Stimulated activated naive CD8-positive, alpha-beta T cell treated with anti-CD3 and anti-CD28 coated beads, Interleukin-15, Interleukin-2, amounts not matched to agents 100 ng/mL and 50 ng/mL, for 24 hours (primary cell): ENCODE measurements around the gene CFAP47.

Experiments
- H3K27ac Mint-ChIP-seq: one replicate; pipeline ENCODE4 v1.8.0; 2021; ENCODE audit warnings: mild to moderate bottlenecking, mixed read lengths
- H3K27me3 Mint-ChIP-seq: one replicate; pipeline ENCODE4 v1.8.0; 2021; ENCODE audit warnings: mixed read lengths
- H3K36me3 Mint-ChIP-seq: one replicate; pipeline ENCODE4 v1.8.0; 2021; ENCODE audit warnings: low read depth, mixed read lengths
- H3K4me1 Mint-ChIP-seq: one replicate; pipeline ENCODE4 v1.8.0; 2021; ENCODE audit warnings: low read depth, mixed read lengths
- H3K4me3 Mint-ChIP-seq: one replicate; pipeline ENCODE4 v1.8.0; 2021; ENCODE audit warnings: mild to moderate bottlenecking, mixed read lengths
- H3K9me3 Mint-ChIP-seq: one replicate; pipeline ENCODE4 v1.8.0; 2021; ENCODE audit warnings: mixed read lengths

The CFAP47 gene

GRCh38 chrX:36364262-36364661 is 444.7 kb downstream of the CFAP47 start:
- H3K9me3 Mint-ChIP-seq: peaks cover 4% of the 10 kb centered on the region
- no peaks in the 10 kb centered on the region for H3K27me3 Mint-ChIP-seq
- no peaks in the 10 kb centered on the region for H3K36me3 Mint-ChIP-seq
- H3K4me1 Mint-ChIP-seq: no peaks in the 10 kb centered on the region
- no peak overlapping the region for H3K4me3 Mint-ChIP-seq
- no peak overlapping the region for H3K27ac Mint-ChIP-seq

GRCh38 chrX:36383495-36383894 is 464.0 kb downstream of the CFAP47 start:
- no peaks in the 10 kb centered on the region for H3K9me3 Mint-ChIP-seq
- H3K27ac Mint-ChIP-seq: no peak overlapping the region
- H3K27me3 Mint-ChIP-seq: no peaks in the 10 kb centered on the region
- H3K36me3 Mint-ChIP-seq: no peaks in the 10 kb centered on the region
- no peaks in the 10 kb centered on the region for H3K4me1 Mint-ChIP-seq
- H3K4me3 Mint-ChIP-seq: no peak overlapping the region

- Mint-ChIP-seq H3K27ac (no peak overlapping the region), H3K9me3 (no peaks in the 10 kb centered on the region), H3K27me3 (no peaks in the 10 kb centered on the region), H3K36me3 (no peaks in the 10 kb centered on the region), H3K4me3 (no peak overlapping the region), H3K4me1 (no peaks in the 10 kb centered on the region)
Measured at GRCh38 chrX:36388901-36389300, 469.4 kb downstream of the CFAP47 start.

- H3K27ac Mint-ChIP-seq: no peak overlapping the region
- H3K4me1 Mint-ChIP-seq: no peaks in the 10 kb centered on the region
- no peaks in the 10 kb centered on the region for H3K27me3 Mint-ChIP-seq
Measured at GRCh38 chrX:36401774-36402173, 482.2 kb downstream of the CFAP47 start.

GRCh38 chrX:36407836-36408235 is 488.3 kb downstream of the CFAP47 start:
- Mint-ChIP-seq H3K9me3 (no peaks in the 10 kb centered on the region), H3K36me3 (no peaks in the 10 kb centered on the region), H3K27ac (no peak overlapping the region), H3K4me3 (no peak overlapping the region), H3K27me3 (no peaks in the 10 kb centered on the region), H3K4me1 (no peaks in the 10 kb centered on the region)

More at GRCh38 chrX:36401774-36402173, 482.2 kb downstream of the CFAP47 start:
- Mint-ChIP-seq H3K9me3 (no peaks in the 10 kb centered on the region), H3K36me3 (no peaks in the 10 kb centered on the region), H3K4me3 (no peak overlapping the region)

GRCh38 chrX:36414056-36414455 is 494.5 kb downstream of the CFAP47 start:
- H3K36me3 Mint-ChIP-seq: no peaks in the 10 kb centered on the region
- no peaks in the 10 kb centered on the region for H3K9me3 Mint-ChIP-seq
- H3K27ac Mint-ChIP-seq: no peak overlapping the region
- H3K27me3 Mint-ChIP-seq: no peaks in the 10 kb centered on the region
- no peak overlapping the region for H3K4me3 Mint-ChIP-seq
- no peaks in the 10 kb centered on the region for H3K4me1 Mint-ChIP-seq

- Mint-ChIP-seq H3K9me3 (no peaks in the 10 kb centered on the region), H3K4me1 (no peaks in the 10 kb centered on the region)
Measured at GRCh38 chrX:36422368-36422767, 502.8 kb downstream of the CFAP47 start.

GRCh38 chrX:36431819-36432218 is 512.3 kb downstream of the CFAP47 start:
- H3K4me3 Mint-ChIP-seq: no peak overlapping the region
- no peaks in the 10 kb centered on the region for H3K9me3 Mint-ChIP-seq
- no peaks in the 10 kb centered on the region for H3K4me1 Mint-ChIP-seq
- H3K36me3 Mint-ChIP-seq: no peaks in the 10 kb centered on the region
- H3K27me3 Mint-ChIP-seq: no peaks in the 10 kb centered on the region
- no peak overlapping the region for H3K27ac Mint-ChIP-seq

More at GRCh38 chrX:36422368-36422767, 502.8 kb downstream of the CFAP47 start:
- no peaks in the 10 kb centered on the region for H3K36me3 Mint-ChIP-seq
- no peaks in the 10 kb centered on the region for H3K27me3 Mint-ChIP-seq
- no peak overlapping the region for H3K27ac Mint-ChIP-seq
- no peak overlapping the region for H3K4me3 Mint-ChIP-seq

GRCh38 chrX:36434522-36434921 is 515.0 kb downstream of the CFAP47 start:
- Mint-ChIP-seq H3K27ac (no peak overlapping the region), H3K4me1 (no peaks in the 10 kb centered on the region), H3K9me3 (no peaks in the 10 kb centered on the region), H3K4me3 (no peak overlapping the region), H3K27me3 (no peaks in the 10 kb centered on the region), H3K36me3 (no peaks in the 10 kb centered on the region)
